GM23248 (cell line): ENCODE measurements around the gene OPRM1. TPM values are rescaled to one million over a fixed set of nuclear protein-coding genes. Genes with fewer than 3 reads are reported as not detected.

Experiments
- DNase-seq: peaks from one replicate; pipeline ENCODE4 v3.0.0-alpha.2; 2015
- H2AFZ ChIP-seq: fragments of 200-600 bp; sonication (generic); 2 replicates; pipeline ENCODE4 v1.6.1; 2016; ENCODE audit warnings: antibody characterized with exemption
- H3F3A ChIP-seq: fragments of 200-600 bp; sonication (generic); 2 replicates; pipeline ENCODE4 v1.6.1; 2016; ENCODE audit warnings: mild to moderate bottlenecking, antibody characterized with exemption, mixed run types; ENCODE audit not compliant: insufficient read depth
- H3K27ac ChIP-seq: fragments of 200-600 bp; sonication (generic); 2 replicates; pipeline ENCODE4 v1.5.1; 2016; ENCODE audit warnings: mild to moderate bottlenecking
- H3K27me3 ChIP-seq: fragments of 200-600 bp; sonication (generic); replicated peaks from 2 replicates; pipeline ENCODE4 v1.6.1; 2016; ENCODE audit warnings: mild to moderate bottlenecking; ENCODE audit not compliant: insufficient read depth
- H3K36me3 ChIP-seq: fragments of 200-600 bp; sonication (generic); 2 replicates; pipeline ENCODE4 v1.6.1; 2016; ENCODE audit warnings: low read depth, mild to moderate bottlenecking
- H3K4me1 ChIP-seq: fragments of 200-600 bp; sonication (generic); 2 replicates; pipeline ENCODE4 v1.6.1; 2016; ENCODE audit warnings: mild to moderate bottlenecking; ENCODE audit not compliant: insufficient read depth
- H3K4me2 ChIP-seq: fragments of 200-600 bp; sonication (generic); one replicate; pipeline ENCODE4 v1.6.1; 2016; ENCODE audit warnings: mild to moderate bottlenecking; ENCODE audit not compliant: unreplicated experiment
- H3K4me3 ChIP-seq: fragments of 200-600 bp; sonication (generic); 2 replicates; pipeline ENCODE4 v1.5.1; 2016; ENCODE audit warnings: mild to moderate bottlenecking
- H3K79me2 ChIP-seq: fragments of 200-600 bp; sonication (generic); 2 replicates; pipeline ENCODE4 v1.6.1; 2016; ENCODE audit warnings: mild to moderate bottlenecking; ENCODE audit not compliant: insufficient read depth
- H3K9ac ChIP-seq: fragments of 200-600 bp; sonication (generic); 2 replicates; pipeline ENCODE4 v1.6.1; 2016; ENCODE audit warnings: mild to moderate bottlenecking
- H3K9me2 ChIP-seq: fragments of 200-600 bp; sonication (generic); 2 replicates; pipeline ENCODE4 v1.6.1; 2016; ENCODE audit warnings: mixed run types, mild to moderate bottlenecking, moderate library complexity; ENCODE audit not compliant: insufficient read depth
- H3K9me3 ChIP-seq: fragments of 200-600 bp; sonication (generic); one replicate; pipeline ENCODE4 v1.6.1; 2017; ENCODE audit warnings: low read depth
- H4K20me1 ChIP-seq: fragments of 200-600 bp; sonication (generic); 2 replicates; pipeline ENCODE4 v1.6.0; 2016; ENCODE audit not compliant: insufficient read depth
- EZH2 ChIP-seq: fragments of 200-600 bp; sonication (generic); IDR thresholded peaks from 2 replicates; pipeline ENCODE4 v1.6.1; 2018; ENCODE audit warnings: antibody characterized with exemption, mild to moderate bottlenecking; ENCODE audit not compliant: insufficient read depth, poor library complexity, severe bottlenecking
- EZH2phosphoT487 ChIP-seq: fragments of 200-600 bp; sonication (generic); IDR thresholded peaks from 2 replicates; pipeline ENCODE4 v1.6.1; 2018; ENCODE audit warnings: antibody characterized with exemption, moderate library complexity, mild to moderate bottlenecking, low read depth; ENCODE audit not compliant: insufficient read depth
- WGBS, 2 experiments: methylation state at CpG; one replicate each; pipeline ENCODE4 v1.1.6; 2015 to 2017; ENCODE audit warnings: low lambda C conversion rate in 2 of 2, low coverage in 1 of 2; ENCODE audit errors: missing lambda C conversion rate in 2 of 2; 5-methylcytosine and 5-hydroxymethylcytosine counted together
- in situ Hi-C: fragments of 300-500 bp; cut with MboI; formaldehyde crosslinking; loops from 2 replicates; pipeline ENCODE4 v1.15.0; 2020
- polyA plus RNA-seq: library from polyadenylated mRNA; unstranded; fragments of >200 nt; fragmentation: Nextera tagmentation; extraction: Ambion mirVana; gene quantifications from 2 replicates; pipeline ENCODE4 v1.2.1, GENCODE V29; 2016
- total RNA-seq: library from RNA; depleted of rRNA; stranded (reverse); fragments of >200 nt; shearing (Covaris generic); gene quantifications from 2 replicates; pipeline ENCODE4 v1.2.3, GENCODE V29; 2014

Gene OPRM1
- total and polyA plus RNA-seq, 2 experiments from 2014 or later: not detected

DNA sequence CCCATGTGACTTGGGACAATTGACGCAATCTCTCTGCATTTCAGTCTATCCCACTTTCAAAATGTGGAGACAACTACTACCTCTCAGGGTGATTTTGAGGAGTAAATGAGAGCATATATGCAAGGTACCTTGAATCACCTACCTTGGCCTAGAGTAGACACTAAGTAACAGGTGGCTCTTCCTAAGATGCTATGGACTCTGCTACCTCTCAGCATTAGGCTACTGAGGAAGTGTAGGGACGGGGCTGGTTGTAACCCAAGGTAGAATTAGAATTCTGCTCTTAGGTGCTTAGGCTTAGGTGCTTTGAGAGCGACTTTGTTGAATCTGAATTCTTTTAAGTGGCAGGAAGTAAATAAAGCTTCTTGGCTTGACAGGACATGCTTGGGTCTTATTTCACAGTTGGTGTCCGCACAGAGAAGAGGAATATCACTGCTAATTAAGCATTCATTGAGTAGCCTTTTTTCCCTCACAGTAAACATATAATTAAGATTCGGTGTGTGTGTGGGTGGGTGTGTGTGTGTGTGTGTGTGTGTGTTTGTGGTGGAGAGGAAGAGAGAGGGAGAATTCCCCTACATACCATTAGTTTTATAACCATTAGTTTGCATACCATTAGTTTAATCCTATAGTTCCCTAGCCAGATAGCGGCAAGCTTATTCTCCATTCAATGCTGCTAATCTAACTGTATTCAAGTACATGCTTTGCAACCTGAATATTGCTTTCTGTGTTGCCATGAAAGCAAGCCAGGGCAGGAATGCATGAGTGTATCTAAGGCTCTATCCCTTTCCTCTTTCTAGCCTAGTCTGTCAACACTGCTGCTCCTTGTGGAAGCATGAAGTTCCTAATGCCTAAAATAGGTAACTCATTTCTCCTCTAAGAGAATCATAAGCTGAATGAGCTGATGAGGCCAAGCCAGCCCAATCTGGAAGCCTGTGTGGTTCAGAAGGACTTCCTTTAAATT lies 205.0 kb downstream of the OPRM1 start:
- no peaks in the 10 kb centered on the region for H4K20me1 ChIP-seq
- H3K4me3 ChIP-seq: no peak overlapping the region
- H3K27ac ChIP-seq: no peak overlapping the region
- WGBS, 2 experiments: 50 to 53% methylated on average over 6 of the region's 6 CpGs
- peaks cover 4% of the 10 kb centered on the region; the same call in 1 of the 2 replicates for H3K27me3 ChIP-seq
- no peaks in the 10 kb centered on the region for H3K9me3 ChIP-seq
- H3K79me2 ChIP-seq: no peaks in the 10 kb centered on the region
- no peak overlapping the region for H2AFZ ChIP-seq
- no peak overlapping the region for H3K9ac ChIP-seq
- no peaks in the 10 kb centered on the region for H3K9me2 ChIP-seq
- H3F3A ChIP-seq: no peaks in the 10 kb centered on the region
- H3K4me2 ChIP-seq: no peak overlapping the region
- H3K4me1 ChIP-seq: no peaks in the 10 kb centered on the region
- TF ChIP-seq EZH2phosphoT487 (no peak), EZH2 (no peak)
- in situ Hi-C loops: no loop called here
- no peak for DNase-seq
- H3K36me3 ChIP-seq: no peaks in the 10 kb centered on the region

DNA sequence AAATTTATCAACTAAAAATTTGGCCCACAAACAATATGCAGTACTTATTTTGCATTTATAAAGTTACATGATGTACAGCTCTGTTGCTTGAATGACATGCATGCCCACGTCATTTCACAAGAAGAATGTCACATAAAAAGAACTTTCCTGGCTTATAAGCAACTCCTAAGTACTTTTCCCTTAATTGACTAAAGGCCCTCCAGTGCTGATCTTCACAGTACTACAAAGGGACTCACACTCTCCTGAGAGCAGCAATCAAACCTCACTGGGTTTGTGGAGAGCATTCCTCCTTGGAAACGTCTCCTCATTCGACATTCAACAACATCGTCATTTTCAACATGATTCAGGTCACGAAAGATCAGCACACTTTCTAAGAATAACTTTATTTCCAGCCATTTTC lies 206.5 kb downstream of the OPRM1 start:
- Histone ChIP-seq H4K20me1 (no peaks in the 10 kb centered on the region), H3F3A (no peaks in the 10 kb centered on the region), H3K9me2 (no peaks in the 10 kb centered on the region), H3K27me3 (no peaks in the 10 kb centered on the region), H3K36me3 (no peaks in the 10 kb centered on the region), H3K4me3 (no peak overlapping the region), H2AFZ (no peak overlapping the region), H3K4me1 (no peaks in the 10 kb centered on the region), H3K79me2 (no peaks in the 10 kb centered on the region), H3K4me2 (no peak overlapping the region), H3K9ac (no peak overlapping the region), H3K27ac (no peak overlapping the region), H3K9me3 (no peaks in the 10 kb centered on the region)
- TF ChIP-seq EZH2phosphoT487 (no peak), EZH2 (no peak)
- in situ Hi-C loops: no loop called here
- no peak for DNase-seq
- WGBS, 2 experiments: 57 to 59% methylated on average over 5 of the region's 5 CpGs

DNA sequence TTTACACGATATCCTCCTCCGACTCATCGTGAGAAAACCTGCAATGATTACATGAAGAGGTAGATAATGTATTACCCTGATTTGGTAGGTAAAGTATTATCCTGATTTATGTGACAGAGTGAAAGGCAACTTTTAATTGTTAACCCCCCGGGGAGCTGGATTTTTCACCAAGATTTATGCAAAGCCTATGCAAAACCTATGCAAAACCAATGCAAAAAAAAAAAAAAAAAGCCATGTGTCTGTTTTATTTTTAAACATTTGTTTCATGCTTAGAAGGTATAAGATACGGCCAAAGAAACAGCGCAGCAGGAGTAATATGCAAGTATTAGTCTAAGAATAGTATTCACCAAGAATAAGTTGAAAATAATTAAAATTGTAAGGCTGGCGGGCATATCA lies 207.7 kb downstream of the OPRM1 start:
- H3K36me3 ChIP-seq: no peaks in the 10 kb centered on the region
- WGBS, 2 experiments: 71 to 76% methylated on average over 7 of the region's 7 CpGs
- H3K4me2 ChIP-seq: no peak overlapping the region
- no peak for TF ChIP-seq EZH2
- no peak for TF ChIP-seq EZH2phosphoT487
- no peaks in the 10 kb centered on the region for H3K9me3 ChIP-seq
- H3F3A ChIP-seq: no peaks in the 10 kb centered on the region
- no peak overlapping the region for H3K4me3 ChIP-seq
- H3K4me1 ChIP-seq: no peaks in the 10 kb centered on the region
- H3K27me3 ChIP-seq: no peaks in the 10 kb centered on the region
- no peak overlapping the region for H3K27ac ChIP-seq
- H2AFZ ChIP-seq: no peak overlapping the region
- H3K79me2 ChIP-seq: no peaks in the 10 kb centered on the region
- no peak for DNase-seq
- H3K9me2 ChIP-seq: no peaks in the 10 kb centered on the region
- in situ Hi-C loops: no loop called here
- no peaks in the 10 kb centered on the region for H4K20me1 ChIP-seq
- no peak overlapping the region for H3K9ac ChIP-seq

- Histone ChIP-seq H3K36me3 (no peaks in the 10 kb centered on the region), H4K20me1 (no peaks in the 10 kb centered on the region), H3K27ac (no peak overlapping the region), H3K4me1 (no peaks in the 10 kb centered on the region), H3K9ac (no peak overlapping the region), H3K9me3 (no peaks in the 10 kb centered on the region), H3K4me2 (no peak overlapping the region), H3K79me2 (no peaks in the 10 kb centered on the region), H3K4me3 (no peak overlapping the region), H3K9me2 (no peaks in the 10 kb centered on the region), H3K27me3 (no peaks in the 10 kb centered on the region), H3F3A (no peaks in the 10 kb centered on the region), H2AFZ (no peak overlapping the region)
- no peak for DNase-seq
- no peak for TF ChIP-seq EZH2
- no peak for TF ChIP-seq EZH2phosphoT487
- WGBS, 2 experiments: 36% methylated on average over 12 of the region's 12 CpGs
- in situ Hi-C loops: no loop called here
Observed at GRCh38 chr6:154247119-154247861, 208.2 kb downstream of the OPRM1 start.
